NOMO-1 treated with dmso at 0.1 percent for 144 hours (cell line): Measurements from ENCODE around the gene TMEM128.
A peak's percentile ranks its signal among the peaks of the same experiment; 100 is the strongest.
"Not testable (repeated sequence)": the region's sequence is repeated elsewhere in the genome, so short reads cannot be mapped to it uniquely, and the experiment has no call there.

Source experiments
- DNase-seq: peaks from one replicate; lab custom pipeline; 2025; ENCODE audit not compliant: unreplicated experiment; lab: John Stamatoyannopoulos, UW

The TMEM128 gene, protein sequence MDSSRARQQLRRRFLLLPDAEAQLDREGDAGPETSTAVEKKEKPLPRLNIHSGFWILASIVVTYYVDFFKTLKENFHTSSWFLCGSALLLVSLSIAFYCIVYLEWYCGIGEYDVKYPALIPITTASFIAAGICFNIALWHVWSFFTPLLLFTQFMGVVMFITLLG

DNA sequence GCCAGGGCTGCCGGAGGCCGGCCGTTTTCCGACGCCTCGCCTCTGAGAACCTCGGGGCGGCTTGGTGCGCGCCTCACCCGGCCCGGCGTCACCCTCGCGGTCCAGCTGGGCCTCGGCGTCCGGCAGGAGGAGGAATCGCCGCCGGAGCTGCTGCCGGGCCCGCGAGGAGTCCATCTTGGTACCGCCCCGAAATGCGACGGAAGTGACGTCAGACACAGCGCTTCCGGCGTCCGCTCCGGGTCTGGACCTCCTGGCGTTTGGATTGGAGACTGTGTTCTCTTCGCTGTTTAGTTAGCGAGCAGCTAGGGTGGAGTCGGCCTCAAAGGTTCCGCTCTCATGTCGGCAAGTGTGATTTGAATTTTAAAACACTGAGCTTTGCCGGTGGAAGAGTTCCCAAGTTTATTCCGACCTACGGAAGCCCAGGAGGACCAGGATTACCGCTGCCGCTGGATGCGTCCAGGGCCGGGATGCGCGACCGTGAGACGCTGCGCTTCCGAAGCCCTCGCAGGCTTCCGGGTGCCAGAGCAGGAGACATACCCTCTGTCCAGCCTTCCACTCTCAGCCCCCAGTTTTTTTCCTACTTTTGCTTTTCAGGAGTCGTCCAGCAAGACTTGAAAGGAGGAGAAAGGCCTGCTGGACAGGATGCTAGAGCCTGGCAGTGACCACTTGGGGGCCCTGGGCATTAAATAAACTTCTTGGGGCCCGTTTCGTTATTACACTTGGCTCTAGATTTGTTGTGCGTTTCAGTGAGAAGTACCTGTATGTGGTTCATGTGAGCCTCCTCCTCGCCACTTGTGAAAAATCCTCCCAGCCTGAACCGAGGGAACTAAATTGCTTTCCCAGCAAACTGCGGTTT lies at the start of gene TMEM128:
TSS of gene TMEM128 (minus strand) at position 195 of the 856 bp plus-strand sequence. CDS start at position 174, 21 bp downstream.
- DNase-seq: peak; percentile 86

DNA sequence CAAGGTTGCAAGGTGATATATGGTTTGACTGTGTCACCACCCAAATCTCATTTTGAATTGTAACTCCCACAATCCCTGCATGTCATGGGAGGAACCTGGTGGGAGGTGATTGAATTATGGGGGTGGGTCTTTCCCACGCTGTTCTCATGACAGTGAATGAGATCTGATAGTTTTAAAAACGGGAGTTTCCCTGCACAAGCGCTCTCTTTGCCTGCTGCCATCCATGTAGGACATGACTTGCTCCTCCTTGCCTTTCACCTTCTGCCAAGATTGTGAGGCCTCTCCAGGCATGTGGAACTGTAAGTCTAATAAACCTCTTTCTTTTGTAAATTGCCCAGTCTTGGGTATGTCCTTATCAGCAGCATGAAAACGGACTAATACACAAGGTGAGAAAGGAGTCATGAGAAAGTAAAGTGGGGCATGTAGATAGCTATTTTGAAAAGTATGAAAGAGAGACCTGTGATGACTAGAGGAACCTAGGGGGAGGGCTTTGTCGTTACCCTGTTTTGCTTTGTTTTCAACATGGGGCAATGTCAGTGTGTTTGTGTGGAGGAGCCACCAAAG lies 48.3 kb upstream of the TMEM128 start:
- no peak for DNase-seq

DNA sequence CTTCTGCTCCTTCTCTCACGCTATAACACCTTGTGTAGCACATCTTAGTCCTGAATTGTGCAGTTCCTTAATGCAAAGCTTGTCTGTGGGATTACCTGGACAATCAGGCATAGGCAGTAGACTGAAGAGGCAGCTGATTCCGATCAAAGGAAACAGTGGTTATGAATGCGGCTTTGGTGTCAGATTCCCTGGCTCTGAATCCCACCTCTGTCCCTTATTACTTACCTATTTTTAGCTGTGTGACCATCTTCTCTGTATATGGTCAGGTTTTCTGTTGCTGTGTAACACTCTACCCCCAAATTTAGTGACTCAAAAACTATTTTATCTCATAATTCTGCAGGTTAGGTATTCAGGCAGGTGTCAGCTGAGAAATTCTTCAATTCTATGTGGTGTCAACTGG lies 45.3 kb upstream of the TMEM128 start:
- no peak for DNase-seq

DNA sequence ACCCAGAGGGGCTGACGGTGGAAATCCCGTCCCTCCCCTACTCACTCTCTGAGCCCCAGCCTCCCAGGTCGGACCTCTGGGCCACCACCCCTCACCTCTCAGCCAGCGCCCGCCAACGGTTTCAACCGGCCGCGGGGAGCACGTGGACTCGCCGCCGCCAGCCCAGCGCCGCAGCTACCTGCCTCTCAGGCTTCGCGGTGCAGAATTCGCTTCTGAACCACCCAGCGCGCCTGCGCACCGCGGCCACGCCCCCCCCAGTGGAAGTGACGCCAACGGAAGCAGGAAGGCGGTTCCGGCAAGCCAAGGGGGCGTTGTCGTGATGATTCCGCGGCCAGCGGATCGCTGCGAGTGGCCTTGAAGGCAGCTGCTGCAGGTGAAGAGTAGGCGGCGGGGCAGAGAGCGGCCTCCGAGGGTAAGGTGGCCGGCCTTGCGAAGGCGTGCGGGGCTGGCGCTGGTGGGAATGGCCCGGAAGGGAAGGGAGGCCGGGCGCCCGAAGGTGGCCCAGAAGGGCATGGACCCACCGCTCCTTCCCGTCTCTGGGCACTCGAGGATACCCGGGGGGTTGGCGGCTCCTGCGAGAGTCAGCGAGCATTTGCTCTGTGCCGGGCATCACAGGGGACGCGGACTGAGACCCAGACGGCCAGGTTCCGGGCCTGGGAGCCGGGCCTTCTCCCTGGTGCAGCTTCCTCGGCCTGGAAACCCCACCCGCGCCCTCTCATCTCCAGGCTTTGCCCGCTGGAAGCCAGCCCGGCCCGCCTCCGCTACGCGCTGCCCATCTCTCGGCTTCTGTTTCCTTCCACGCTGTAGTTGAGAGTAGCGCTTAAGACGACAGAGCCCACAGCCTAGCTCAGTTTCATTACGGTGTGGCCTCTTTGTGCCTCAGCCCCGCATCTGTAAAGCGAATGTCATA lies 42.2 kb upstream of the TMEM128 start, which contains the start of the genes LYAR and ZBTB49:
TSS of gene LYAR (minus strand) at position 214 of the 910 bp plus-strand sequence. CDS start 6,412 bp downstream, outside the sequence.
TSS of gene ZBTB49 (plus strand) at position 311 of the 910 bp plus-strand sequence. CDS start 9,695 bp downstream, outside the sequence.
- DNase-seq: peak; percentile 76

DNA sequence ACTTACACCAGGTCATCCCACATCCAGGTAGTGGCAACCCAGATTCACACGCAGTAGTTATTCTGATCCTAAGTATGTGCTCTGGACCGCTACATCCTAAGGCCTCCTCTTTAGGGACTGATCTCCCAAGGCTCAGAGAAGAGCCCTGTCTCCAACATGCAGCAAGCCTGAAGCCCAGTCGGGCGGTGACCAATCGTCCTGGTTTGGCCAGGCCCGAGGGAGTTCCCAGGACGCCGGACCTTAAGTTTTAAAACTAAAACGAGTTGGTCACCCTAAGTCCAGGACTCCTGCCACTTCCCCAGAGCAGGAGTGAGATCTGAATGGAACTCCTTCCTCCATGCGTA lies 41.5 kb upstream of the TMEM128 start:
- DNase-seq: no peak

DNA sequence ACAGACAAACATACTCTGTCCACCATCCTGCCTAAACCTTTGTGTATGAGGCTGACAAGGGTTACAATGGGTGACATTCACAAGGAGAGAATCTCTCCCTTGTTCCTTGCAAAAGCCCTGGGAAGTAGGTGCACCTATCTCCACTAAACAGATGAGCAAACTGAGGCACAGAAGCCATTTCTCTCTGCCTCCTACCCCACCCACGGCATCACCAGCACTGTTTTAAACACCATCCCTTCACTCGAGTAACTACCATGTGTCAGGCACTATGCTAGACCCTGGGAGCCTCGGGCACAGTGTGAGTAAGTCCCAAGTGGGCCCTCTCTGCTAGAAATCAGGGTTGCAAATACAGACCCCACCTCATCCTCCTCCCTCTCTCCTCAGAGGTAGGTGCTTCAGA lies 41.0 kb upstream of the TMEM128 start:
- no peak for DNase-seq

DNA sequence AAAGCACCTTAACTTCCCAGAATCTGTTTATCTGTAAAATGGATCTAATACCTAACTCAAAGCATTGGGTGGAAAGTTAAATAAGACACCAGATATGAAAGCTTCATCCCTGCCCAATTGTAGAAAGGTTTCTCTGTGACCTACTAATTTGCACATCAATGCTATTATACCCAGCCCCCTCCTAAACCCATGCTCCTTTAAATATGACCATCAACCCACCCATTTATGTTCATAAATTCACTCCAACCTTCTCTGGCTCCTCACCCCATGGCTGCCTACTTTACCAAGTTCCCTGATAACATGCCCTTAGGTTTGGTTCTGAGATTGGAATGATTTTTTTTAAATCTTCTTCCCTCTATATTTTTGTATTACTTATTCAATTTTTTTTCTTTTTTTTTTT lies 40.1 kb upstream of the TMEM128 start:
- no peak for DNase-seq

DNA sequence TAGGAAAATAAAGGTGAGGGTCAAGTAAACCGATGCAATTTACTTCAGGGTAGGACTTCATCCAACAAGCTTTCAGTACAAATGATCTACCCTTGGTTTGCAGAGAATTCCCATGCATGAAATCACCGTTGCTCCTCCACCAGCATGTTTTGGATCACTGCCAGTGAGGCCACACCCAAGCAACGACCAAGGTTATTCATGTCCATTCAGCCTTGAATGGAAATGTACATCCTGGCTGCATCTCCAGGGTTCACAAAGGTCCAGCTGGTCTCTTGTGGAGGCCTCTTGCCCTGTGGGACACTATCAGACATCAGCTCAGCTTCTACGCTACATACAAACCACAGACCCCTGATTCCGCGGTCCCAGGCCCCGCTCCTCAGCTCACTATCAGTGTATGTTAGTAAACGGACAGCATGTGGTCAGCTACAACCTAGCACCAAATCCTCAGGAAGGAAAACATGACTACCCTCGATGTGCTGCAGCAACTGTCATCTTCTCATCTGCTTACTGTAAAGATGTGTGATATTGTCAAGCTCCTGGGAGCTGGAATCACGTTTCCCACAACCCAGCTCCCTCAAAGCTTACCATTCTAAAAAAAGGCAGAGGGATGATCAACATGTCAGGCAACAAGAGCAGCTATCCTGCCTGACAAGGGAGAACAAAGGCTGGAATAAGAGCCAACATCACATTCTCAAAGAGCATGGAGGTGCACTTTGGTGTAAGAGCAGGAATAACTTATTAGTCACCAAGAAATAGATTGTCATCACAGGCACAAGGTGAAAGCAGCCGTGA lies 37.0 kb upstream of the TMEM128 start:
- no peak for DNase-seq

DNA sequence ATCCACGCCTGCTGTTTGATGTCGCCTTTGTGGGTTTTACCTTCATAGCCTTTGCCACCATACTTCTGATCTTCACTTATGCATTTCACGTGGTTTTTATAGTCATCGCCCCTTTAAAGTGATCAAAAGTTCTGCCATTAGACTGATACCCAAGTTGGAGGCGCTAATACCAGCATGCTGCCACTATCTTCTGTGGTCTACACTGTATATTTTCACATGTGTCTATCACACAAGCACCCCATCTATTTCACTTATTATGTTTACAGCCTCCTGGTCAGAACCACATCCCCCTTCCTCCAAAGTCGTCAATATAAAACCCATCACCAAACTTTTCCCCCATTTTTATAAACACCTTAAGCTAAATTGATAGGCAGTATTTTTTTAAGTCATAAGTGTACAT lies 33.8 kb upstream of the TMEM128 start:
- no peak for DNase-seq

DNA sequence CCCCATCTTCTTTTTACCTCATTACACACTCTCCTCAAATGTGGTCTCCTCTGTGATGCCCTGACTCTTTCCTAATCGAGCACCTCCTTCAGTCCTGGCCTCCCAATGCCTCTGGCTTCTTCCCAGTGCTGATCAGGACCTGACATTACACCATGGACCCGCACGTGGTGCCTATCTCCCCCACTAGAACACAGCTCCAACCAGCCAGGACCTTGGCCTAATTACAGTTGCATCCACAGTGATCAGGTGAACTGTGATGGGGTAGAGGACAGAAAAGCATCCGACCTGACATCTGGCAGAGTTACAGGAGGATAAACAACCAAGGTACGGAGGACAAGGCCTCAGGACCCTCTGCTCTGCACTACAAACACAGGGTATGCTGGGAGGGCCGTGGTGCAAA lies 29.5 kb upstream of the TMEM128 start:
- DNase-seq: no peak

DNA sequence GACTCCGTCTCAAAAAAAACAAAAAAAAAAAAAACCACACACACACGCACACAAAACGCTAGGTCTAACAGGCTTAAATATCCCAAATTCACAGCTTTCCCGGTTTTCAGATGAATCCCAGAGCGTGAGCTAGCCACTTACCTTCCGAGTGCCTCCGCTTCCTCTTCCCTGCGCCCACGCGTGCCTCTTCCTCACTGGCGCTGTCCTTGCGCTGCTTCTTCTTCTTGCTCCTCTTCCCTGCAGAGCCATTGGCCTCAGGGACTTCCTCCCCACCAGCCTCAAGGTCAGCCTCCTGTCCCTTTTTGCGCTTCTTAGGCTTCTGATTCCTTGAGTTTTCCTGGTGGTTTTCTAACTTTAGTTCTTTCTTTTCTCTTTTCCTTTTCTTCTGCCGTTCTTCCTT lies 26.2 kb upstream of the TMEM128 start:
- DNase-seq: no peak

DNA sequence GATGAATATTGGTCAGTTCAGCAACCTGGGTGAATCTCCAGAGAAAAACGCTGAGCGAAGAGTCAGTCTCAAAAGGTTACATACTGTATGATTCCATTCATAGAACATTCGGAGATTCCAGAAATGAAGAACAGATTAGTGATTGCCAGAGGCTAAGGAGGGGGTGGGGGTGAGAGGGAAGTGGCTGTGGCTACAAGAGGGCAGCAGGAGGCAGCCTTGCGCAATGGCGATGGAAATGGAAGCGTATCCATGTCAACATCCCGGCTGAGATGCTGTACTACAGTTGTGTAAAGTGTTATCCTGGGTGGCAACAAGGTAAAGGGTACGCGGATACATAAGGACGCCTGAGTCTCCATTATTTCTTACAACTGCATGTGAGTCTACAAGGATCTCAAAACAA lies 23.9 kb upstream of the TMEM128 start:
- DNase-seq: no peak

DNA sequence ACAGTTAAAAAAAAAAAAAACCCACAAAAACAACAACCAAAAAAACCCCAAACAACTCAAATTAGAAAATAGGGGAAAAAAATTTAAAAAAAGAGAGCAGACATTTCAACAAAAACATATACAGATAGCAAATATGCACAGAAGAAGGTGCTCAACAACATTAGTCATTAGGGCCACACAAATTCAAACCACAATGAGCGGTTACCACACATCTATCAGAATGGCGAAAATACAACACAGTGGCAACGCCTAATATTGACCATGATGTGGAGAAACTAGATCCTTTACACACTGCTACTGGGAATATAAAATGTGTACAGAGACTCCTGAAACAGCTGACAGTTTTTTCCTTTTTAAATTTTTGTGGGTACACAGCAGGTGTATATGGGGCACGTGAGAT lies 22.5 kb upstream of the TMEM128 start:
- no peak for DNase-seq

DNA sequence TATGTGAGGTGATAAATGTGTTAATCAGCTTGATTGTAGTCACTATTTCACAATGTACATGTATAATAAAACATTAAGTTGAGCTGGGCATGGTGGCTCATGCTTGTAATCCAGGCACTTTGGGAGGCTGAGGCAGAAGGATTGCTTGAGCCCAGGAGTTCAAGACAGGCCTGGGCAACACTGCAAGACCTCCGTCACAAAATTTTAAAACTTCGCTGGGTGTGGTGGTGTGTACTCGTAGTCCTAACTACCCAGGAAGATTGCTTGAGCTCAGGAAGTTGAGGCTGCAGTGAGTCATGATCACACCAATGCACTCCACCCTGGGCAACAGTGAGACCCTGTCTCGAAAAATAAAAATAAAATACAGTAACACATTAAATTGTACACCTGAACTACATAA lies 21.8 kb upstream of the TMEM128 start:
- peak; percentile 32 for DNase-seq

DNA sequence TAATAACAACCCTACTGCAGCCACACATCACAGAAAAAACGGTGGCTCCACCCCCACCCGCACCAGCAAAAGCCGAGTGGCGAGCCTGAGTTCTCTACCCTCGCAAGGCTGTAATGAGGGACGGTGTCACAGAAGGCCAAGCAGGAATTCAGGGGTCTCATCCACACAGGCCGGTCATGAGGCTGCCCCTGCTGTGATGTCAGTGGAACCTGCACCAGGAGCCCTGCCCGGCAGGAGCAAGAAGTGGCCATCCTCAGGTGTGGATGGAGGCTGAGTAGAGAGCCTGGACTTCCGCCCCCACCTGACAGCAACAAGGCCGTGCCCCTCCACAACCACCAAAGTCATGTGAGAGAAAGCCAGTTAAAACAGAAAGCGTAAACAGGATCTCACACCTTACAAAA lies 21.3 kb upstream of the TMEM128 start:
- DNase-seq: no peak

DNA sequence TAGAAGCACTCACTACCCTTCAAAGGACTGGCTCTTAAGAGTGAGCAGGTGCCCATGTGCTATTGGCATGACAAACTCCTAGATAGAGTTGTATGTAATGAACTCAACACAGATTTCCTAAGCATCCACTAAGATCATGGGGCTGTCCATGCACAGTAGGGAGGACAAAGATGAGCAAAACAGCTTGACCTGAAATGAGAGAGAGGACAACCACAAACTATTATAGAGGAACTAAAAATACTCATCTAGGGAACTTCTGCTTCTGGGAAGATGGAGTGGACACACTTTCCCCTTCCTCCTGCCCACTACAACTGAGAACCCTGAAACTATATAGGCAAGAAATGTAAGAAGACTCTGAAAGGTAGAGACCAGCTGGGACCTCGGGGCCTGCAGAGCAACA lies 20.8 kb upstream of the TMEM128 start:
- DNase-seq: peak; percentile 4

DNA sequence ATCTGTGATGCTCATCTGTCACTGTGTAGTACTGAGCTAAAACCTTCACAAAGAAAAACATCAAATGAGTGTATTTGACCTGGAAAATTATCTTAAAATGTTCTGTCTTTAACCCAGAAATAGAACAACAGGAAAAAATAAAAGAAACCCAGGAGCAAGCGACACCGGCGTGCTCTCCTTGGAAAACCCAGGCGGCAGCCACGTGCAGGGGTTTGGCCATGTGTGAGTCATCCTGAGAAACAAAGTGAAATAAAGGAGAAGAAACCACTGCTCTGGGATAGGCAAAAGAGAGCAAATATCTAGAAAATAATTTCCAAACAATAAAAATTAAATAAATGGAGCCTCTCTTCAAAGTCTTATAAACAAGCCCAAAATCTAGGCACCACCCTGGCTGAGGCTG lies 20.0 kb upstream of the TMEM128 start:
- DNase-seq: no peak

DNA sequence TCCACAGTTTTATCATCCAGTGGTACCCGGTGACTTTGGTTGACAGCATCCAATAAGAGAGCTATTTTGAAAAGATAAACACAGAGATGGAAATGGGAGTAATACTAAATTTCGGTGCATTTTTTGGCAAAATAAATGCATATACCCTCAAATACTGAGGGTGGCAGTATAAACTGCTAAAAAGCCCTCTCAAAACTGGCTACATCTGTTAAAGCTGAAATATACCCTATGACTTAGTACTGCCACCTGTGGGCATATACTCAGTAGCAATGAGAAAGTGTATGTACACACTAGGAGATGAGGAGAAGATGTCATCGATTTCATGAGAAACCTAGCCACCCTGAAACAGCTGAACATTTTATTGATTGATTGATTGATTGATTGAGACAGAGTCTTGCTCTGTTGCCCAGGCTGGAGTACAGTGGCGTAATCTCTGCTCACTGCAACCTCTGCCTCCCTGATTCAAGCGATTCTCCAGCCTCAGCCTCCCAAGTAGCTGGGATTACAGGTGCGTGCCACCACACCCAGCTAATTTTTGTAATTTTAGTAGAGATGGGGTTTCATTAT lies 12.2 kb upstream of the TMEM128 start:
- peak; percentile 29 for DNase-seq

DNA sequence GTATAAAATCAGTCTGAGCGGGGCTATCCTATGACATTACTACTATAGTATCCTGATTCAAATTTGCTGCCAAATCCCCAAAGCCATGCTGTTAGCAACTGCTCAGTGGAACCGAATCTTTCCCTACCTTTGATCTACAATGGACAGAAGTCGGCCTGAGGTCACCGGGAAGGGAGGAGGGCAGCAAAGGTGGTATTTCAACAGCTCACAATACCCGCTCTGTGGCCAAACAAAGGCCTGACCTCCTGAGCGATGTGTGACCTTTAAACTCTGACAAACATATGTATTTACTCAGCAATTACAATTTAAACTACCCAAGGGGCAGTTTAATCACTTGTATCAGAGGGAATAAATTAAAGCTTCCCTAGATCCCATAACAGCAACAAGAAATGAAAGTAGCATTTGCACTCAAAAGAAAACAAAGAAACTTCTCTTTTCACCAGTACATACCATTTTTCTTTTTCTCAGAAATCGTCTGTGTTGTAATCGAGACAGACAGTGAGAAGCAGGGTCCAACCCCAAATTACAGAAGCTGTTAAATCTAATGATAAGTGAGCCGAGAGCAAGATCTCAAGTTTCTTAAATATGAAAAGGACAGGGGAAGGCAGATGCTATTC lies 11.6 kb upstream of the TMEM128 start:
- DNase-seq: no peak

DNA sequence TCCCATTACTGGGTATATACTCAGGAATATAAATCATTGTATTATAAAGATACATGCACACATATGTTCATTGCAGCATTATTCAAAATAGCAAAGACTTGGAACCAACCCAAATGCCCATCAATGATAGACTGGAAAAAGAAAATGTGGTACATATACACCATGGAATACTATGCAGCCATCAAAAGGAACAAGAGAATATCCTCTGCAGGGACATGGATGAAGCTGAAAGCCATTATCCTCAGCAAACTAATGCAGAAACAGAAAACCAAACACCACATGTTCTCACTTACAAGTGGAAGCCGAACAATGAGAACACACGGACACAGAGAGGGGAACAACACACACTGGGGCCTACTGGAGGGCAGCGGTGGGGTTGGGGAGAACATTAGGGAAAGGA lies 9.7 kb upstream of the TMEM128 start:
- DNase-seq: not testable (repeated sequence)
